ENCODE measurements around the gene OR8J1. TPM values are rescaled to one million over a fixed set of nuclear protein-coding genes. Genes with fewer than 3 reads are reported as not detected.
"Not testable (repeated sequence)": the region's sequence is repeated elsewhere in the genome, so short reads cannot be mapped to it uniquely, and the experiment has no call there.

OR8J1 gene, protein sequence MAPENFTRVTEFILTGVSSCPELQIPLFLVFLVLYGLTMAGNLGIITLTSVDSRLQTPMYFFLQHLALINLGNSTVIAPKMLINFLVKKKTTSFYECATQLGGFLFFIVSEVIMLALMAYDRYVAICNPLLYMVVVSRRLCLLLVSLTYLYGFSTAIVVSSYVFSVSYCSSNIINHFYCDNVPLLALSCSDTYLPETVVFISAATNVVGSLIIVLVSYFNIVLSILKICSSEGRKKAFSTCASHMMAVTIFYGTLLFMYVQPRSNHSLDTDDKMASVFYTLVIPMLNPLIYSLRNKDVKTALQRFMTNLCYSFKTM
- polyA plus RNA-seq (ENCODE audit: insufficient read length in 4 of 4): not detected

DNA sequence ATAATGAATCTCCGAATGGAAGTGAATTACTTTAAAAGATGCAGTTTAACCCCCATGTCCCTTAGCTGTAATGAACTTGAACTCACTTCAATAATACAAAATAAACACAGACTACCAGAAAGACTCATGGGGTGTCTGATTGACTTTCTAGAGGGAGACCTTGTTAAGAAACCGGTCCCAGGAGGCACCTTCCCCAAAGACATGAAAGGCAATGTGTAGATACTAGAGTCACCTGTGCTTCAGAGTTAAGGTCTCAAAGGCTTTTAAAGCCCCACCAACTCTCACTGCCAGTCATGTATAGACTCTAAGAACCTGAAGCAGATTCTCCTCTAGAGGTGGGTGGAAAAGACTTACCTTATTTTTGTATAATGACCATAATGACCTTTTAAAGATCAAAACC is at the start of gene OR8J1:
Gene OR8J1, plus strand, starts transcription at position 301 of the 400 bp plus-strand sequence. CDS start 5,956 bp downstream, outside the sequence.
- no peak for DNase-seq (ENCODE audit: low read depth in 4 of 4, low spot score in 3 of 4)

DNA sequence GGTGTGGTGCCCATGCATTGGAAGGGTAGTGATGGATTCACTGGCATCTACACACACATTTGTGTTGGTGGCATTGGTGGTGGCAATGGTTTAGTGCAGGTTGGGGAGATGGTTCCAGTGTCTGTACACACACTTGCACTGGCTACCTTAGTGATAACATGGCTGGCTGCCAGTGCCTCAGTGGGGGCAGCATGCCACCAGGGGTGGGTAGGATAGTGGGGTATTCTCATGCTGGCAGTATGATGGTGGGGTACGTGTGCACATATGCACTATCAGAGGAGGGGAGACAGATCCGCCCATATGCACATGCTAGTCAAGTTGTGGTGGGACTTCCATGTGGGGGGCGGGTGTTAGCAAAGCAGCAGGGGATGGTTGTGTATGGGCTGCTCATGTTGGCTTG is 46.3 kb upstream of the OR8J1 start:
- no peak for DNase-seq (ENCODE audit: low read depth in 4 of 4, low spot score in 3 of 4)

DNA sequence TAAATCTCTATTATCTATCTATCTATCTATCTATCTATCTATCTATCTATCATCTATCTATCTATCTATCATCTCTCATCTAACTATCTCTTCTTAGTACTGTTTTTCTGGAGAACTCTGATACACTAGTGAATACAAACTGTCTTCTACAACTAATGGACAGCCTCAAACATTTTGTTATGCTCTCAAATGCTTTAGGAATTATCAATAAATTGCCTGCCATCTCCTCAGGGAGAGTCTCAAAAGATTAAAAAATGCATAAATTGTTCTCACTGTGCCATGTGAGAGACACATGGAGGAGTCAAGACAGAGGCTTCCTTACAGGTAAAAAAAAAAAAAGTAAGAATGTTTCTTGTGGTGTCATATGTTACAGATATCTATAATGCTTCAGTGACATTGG is 39.2 kb upstream of the OR8J1 start, which contains the start of gene OR8K3:
Gene OR8K3, plus strand, starts transcription at position 301 of the 400 bp plus-strand sequence. CDS start 3,163 bp downstream, outside the sequence.
- no peak for DNase-seq (ENCODE audit: low read depth in 4 of 4, low spot score in 3 of 4)

DNA sequence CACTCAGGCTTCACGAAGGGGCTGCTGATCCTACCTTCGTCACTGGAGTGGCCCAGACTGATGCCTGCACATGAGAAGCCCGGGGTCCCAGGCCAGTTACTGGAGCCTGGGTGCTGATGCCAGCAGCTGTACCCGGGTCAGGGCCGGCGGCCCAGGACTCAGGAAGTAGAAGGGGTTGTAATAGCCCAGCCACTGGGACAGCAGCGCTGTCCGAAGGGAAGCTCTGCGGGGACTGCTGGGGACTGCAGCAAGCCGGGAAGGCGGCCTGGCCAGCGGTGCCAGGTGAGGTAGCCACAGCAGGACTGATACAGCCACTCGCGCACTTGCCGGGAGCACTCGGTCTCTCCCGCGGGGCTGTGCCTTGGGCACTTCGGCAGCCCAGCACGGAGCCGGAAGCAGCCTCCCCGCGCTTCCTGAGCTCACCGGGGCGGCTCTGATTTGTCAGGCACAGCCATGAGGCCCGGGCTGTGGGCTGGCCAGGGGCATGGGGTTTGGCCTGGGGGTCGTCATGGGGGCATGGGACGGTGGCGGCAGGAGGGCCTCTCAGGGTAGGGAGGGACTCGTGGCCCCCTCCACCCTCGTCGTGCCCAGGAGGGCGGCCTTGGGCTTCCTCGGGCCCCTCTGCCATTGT is 22.1 kb upstream of the OR8J1 start:
- DNase-seq (ENCODE audit: low read depth in 4 of 4, low spot score in 3 of 4): no peak

DNA sequence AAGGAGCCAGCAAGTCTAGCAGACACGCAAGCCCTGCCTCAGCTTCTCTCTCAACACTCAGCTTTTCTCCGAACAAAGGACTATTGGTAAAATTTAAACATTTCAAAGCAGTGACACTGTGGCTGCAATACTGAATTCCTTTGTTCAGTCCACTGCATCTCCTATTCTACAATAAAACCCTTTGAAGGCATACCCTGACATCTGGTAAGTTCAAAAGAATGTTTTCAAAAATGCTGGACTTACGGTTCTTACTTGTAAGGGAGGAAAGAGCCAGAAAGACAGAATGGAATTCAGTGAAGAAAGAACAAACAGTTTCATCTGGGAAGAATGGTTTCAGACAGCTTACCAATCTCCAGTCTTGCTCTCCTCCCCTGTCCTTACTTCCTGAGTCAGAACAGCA is 20.9 kb upstream of the OR8J1 start:
- no peak for DNase-seq (ENCODE audit: low read depth in 4 of 4, low spot score in 3 of 4)

DNA sequence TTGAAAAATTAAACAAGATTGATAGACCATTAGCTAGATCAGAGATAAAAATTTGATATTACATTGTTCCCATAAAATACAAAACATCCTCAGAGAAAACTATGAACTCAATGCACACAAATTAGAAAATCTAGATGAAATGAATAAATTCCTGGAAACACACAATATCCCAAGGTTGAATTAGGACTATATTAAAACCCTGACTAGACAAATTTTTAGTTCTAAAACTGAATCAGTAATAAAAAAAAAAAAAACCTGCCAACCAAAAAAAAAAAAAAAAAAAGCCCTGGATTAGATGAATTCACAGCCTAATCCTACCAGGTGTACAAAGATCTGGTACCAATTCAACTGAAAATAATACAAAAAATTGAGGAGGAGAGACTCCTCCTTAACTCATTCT is 13.8 kb upstream of the OR8J1 start:
- DNase-seq (ENCODE audit: low read depth in 4 of 4, low spot score in 3 of 4): no peak

DNA sequence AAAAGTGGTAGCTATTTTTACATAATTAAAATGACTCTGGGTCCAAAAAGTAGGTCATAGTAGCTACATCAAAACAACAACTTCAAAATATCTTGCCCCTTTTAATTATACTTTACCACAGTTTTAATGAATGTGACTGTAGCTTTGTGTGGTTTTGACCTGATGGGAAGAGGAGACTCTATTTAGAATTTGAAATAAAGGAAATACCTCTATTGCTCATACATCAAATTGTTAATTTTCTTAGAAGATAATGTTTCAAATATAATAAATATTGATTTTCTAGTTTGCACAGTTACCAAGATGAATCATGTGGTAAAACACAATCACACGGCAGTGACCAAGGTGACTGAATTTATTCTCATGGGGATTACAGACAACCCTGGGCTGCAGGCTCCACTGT is 8.4 kb upstream of the OR8J1 start, which contains the start of gene OR8K1:
Gene OR8K1, plus strand, starts transcription at position 301 of the 400 bp plus-strand sequence. Its CDS starts 0 bp downstream, at position 301.
- no peak for DNase-seq (ENCODE audit: low read depth in 4 of 4, low spot score in 3 of 4)

DNA sequence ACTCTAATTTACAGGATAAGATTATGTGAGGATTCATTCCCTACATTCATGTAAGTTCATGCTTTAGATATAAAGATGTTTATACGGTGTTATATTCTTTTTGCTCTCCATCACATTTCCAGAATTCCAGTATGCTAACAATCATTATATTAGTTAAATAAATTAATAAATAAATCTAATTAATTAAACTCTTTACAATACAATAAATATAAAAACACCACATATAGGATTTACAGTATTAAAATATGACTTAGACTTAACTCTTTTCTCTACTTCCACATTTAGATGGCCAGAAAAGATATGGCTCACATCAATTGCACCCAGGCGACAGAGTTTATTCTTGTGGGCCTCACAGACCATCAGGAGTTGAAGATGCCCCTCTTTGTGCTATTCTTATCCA is 21.2 kb downstream of the OR8J1 start, which contains the start of gene OR8U1:
Gene OR8U1, plus strand, starts transcription at position 301 of the 400 bp plus-strand sequence. Its CDS starts 0 bp downstream, at position 301.
- no peak for DNase-seq (ENCODE audit: low read depth in 4 of 4, low spot score in 3 of 4)

DNA sequence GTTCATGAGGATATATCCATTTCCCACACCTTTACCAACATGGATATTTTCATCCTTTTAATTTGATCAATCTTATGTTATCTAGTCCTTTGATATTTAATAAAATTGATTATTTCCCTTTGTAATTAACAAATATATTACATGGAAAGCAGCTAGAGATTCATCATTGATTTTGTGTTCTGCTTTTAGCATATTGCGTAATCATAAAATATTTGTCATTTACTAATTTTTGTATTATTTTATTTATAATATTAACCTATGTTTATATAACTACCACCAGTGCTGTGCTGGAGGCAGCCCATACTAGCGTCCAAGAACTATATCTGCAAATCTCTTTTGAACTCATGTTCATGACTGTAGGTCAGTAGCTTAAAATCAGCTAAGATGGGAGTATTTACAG is 26.0 kb downstream of the OR8J1 start:
- no peak for DNase-seq (ENCODE audit: low read depth in 4 of 4, low spot score in 3 of 4)

DNA sequence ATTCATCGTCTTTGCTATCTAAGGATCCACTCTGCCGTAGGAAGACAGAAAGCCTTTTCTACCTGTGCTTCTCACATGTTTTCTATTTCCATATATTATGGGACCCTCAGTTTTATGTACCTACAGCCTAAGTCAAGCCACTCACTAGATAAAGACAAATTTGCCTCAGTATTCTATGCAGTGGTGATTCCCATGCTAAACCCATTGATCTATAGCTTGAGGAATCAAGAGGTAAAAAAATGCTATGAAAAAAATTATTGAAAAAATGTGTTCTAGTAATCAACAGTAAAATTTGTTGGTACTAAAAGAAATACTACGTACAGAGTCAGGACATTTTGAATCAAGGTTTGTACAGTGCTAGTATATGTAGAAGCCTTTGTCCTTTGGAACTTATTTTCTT is 40.3 kb downstream of the OR8J1 start:
- no peak for DNase-seq (ENCODE audit: low read depth in 4 of 4, low spot score in 3 of 4)

DNA sequence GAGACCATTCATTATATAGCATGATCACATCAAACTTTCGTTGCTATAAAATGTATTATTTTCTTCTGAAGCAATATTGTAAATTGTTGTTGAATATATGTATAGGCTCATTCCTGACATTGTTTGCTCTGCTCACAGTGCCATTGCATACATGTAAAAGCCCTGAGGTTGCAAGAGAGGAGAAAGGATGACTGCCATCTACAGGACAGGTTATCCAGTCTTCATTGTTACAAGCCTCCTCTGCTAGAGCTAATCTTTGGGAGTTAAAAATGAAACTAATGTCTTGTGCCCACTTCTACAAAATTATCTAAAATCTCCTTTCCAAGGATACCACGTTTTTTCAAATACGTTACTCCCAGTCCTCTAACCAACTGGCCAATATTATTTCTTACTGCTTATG is 42.0 kb downstream of the OR8J1 start:
- no peak for DNase-seq (ENCODE audit: low read depth in 4 of 4, low spot score in 3 of 4)

DNA sequence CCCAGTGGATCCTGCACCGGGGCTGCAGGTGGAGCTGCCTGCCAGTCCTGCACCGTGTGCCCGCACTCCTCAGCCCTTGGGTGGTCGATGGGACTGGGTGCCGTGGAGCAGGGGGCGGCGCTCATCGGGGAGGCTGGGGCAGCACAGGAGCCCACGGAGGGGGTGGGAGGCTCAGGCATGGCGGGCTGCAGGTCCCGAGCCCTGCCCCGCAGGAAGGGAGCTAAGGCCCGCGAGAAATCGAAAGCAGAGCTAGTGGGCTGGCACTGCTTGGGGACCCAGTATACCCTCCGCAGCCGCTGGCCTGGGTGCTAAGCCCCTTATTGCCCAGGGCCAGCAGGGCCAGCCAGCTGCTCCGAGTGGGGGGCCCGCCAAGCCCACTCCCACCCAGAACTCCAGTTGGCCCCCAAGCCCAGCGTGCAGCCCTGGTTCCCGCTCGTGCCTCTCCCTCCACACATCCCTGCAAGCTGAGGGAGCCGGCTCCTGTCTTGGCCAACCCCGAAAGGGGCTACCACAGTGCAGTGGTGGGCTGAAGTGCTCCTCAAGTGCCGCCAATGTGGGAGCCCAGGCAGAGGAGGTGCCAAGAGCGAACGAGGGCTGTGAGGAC is 47.9 kb downstream of the OR8J1 start:
- DNase-seq (ENCODE audit: low read depth in 4 of 4, low spot score in 3 of 4): not testable (repeated sequence)

DNA sequence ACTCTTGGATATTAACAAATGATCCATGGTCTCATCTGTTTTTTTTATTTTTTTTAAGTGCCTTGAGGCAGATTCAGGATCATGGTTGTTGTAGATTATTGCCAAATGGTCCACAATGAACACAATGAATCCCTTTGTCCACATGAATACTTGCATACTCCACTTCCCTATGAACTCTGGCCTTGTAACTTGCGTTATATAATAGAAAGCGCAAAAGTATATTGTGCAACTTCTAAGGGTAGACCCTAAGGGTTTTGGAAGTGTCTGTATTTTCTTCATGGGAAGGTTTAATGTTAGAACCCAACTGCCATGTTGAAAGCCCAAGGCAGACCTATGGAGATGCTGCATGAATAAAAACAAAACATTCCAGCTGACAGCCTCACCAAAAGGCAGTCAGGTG is 50.3 kb downstream of the OR8J1 start:
- DNase-seq (ENCODE audit: low read depth in 4 of 4, low spot score in 3 of 4): no peak

DNA sequence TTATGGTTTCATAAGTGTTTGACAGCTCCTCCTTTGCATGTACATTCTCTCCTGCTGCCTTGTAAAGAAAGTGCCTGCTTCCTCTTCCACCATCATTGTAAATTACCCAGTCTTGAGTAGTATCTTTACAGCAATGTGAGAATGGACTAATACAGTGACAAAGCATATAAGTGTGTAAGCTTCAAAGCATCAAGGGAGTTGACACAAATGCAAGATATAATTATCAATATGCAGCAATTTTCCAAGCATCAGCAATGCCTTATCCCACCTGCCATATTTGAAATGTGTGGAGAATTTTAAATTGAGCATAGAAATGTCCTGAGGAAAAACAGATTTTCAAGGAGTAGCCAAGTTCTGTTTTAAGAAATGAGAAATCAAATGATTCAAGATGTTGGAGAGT is 56.7 kb downstream of the OR8J1 start:
- DNase-seq (ENCODE audit: low read depth in 4 of 4, low spot score in 3 of 4): no peak

Other genes with a start within 250 kb of the OR8J1 start
- gene OR8H3, start 231.9 kb upstream of the OR8J1 start, polyA plus RNA-seq (ENCODE audit: insufficient read length in 4 of 4): not detected
- not detected for gene OR8J3, start 214.1 kb upstream of the OR8J1 start, polyA plus RNA-seq (ENCODE audit: insufficient read length in 4 of 4)
- gene OR8K5, start 194.0 kb upstream of the OR8J1 start, polyA plus RNA-seq (ENCODE audit: insufficient read length in 4 of 4): not detected
- not detected for gene OR5J2, start 177.7 kb upstream of the OR8J1 start, polyA plus RNA-seq (ENCODE audit: insufficient read length in 4 of 4)
- not detected for gene OR5T2, start 120.0 kb upstream of the OR8J1 start, polyA plus RNA-seq (ENCODE audit: insufficient read length in 4 of 4)
- not detected for gene OR5T3, start 102.0 kb upstream of the OR8J1 start, polyA plus RNA-seq (ENCODE audit: insufficient read length in 4 of 4)
- not detected for gene OR5T1, start 80.1 kb upstream of the OR8J1 start, polyA plus RNA-seq (ENCODE audit: insufficient read length in 4 of 4)
- gene OR8H1, start 62.0 kb upstream of the OR8J1 start, polyA plus RNA-seq (ENCODE audit: insufficient read length in 4 of 4): under 1 TPM in 1 of 4 donors, not detected in 3; 0.01 TPM
- gene OR8K3, start 39.1 kb upstream of the OR8J1 start, polyA plus RNA-seq (ENCODE audit: insufficient read length in 4 of 4): not detected
- gene OR8K1, start 8.3 kb upstream of the OR8J1 start, polyA plus RNA-seq (ENCODE audit: insufficient read length in 4 of 4): under 1 TPM in 1 of 4 donors, not detected in 3; 0.05 TPM
- not detected for gene OR8U1, start 21.3 kb downstream of the OR8J1 start, polyA plus RNA-seq (ENCODE audit: insufficient read length in 4 of 4)
- gene OR5AL1, start 58.4 kb downstream of the OR8J1 start, polyA plus RNA-seq (ENCODE audit: insufficient read length in 4 of 4): not detected
- gene OR5M3, start 119.1 kb downstream of the OR8J1 start, polyA plus RNA-seq (ENCODE audit: insufficient read length in 4 of 4): not detected
- gene OR5M8, start 137.1 kb downstream of the OR8J1 start, polyA plus RNA-seq (ENCODE audit: insufficient read length in 4 of 4): not detected
- gene OR5M11, start 189.0 kb downstream of the OR8J1 start, polyA plus RNA-seq (ENCODE audit: insufficient read length in 4 of 4): not detected
- gene OR5M10, start 223.4 kb downstream of the OR8J1 start, polyA plus RNA-seq (ENCODE audit: insufficient read length in 4 of 4): not detected